ENCODE results near the gene ALG12.

- TF ChIP-seq EZH2 (IDR thresholded peaks at IDR 0.05; ENCODE audit: borderline replicate concordance, insufficient read depth, low read depth, low read length, poor library complexity, severe bottlenecking) (no peak), CTCF (IDR thresholded peaks at IDR 0.05) (no peak)
Measured at GRCh38 chr22:49889071-49889470, 29.2 kb downstream of the ALG12 start.

Measured in B cell (primary cell).